PFSK-1 (cell line): ENCODE data around the gene POLR2J. TPM values are rescaled to one million over a fixed set of nuclear protein-coding genes. Genes with fewer than 3 reads are reported as not detected.
"Not testable (repeated sequence)": the region's sequence is repeated elsewhere in the genome, so short reads cannot be mapped to it uniquely, and the experiment has no call there.

Experiments used
- FOXP2 ChIP-seq: optimal IDR thresholded peaks from 2 replicates; pipeline ENCODE3; 2011; ENCODE audit warnings: borderline replicate concordance, control low read depth, inconsistent platforms; ENCODE audit not compliant: insufficient read depth; ENCODE audit errors: extremely low read length, extremely low read depth
- POLR2AphosphoS5 ChIP-seq: IDR thresholded peaks from 2 replicates; pipeline ENCODE4 v1.6.1; 2012; ENCODE audit warnings: low read depth, mild to moderate bottlenecking, control low read depth, low read length, moderate library complexity
- REST ChIP-seq, 2 experiments: IDR thresholded peaks; 2 replicates each; pipeline versions ENCODE4 v1.6.1 to v1.8.0; 2011 to 2012; ENCODE audit warnings: low read depth in 2 of 2, low read length in 2 of 2, control low read depth in 1 of 2, inconsistent platforms in 1 of 2, mild to moderate bottlenecking in 1 of 2, moderate library complexity in 1 of 2; ENCODE audit not compliant: insufficient read depth in 1 of 2
- SIN3A ChIP-seq: IDR thresholded peaks from 2 replicates; pipeline ENCODE4 v1.6.1; 2012; ENCODE audit warnings: mild to moderate bottlenecking, low read length, moderate library complexity, borderline replicate concordance; ENCODE audit not compliant: insufficient read depth
- TAF1 ChIP-seq: IDR thresholded peaks from 2 replicates; pipeline ENCODE4 v1.6.1; 2012; ENCODE audit warnings: low read length, control low read depth, borderline replicate concordance; ENCODE audit not compliant: insufficient read depth
- polyA plus RNA-seq: library from polyadenylated mRNA; unstranded; fragments of >200 nt; gene quantifications from one replicate; pipeline ENCODE4 v1.2.1, GENCODE V29; 2012; ENCODE audit warnings: low read depth, missing spikeins; ENCODE audit not compliant: insufficient read length

The POLR2J gene
- 90.3 TPM for polyA plus RNA-seq

GRCh38 chr7:102478314-102479208, at the start of gene POLR2J:
POLR2J (minus strand) TSS chr7:102478922; CDS start chr7:102478860, 62 bp downstream.
- not testable (repeated sequence) for TF ChIP-seq REST (IDR thresholded peaks at IDR 0.05; ENCODE audit: insufficient read depth in 1 of 2, low read depth in 2 of 2, low read length in 2 of 2); SIN3A; FOXP2

GRCh38 chr7:102517550-102518147, 38.9 kb upstream of the POLR2J start, which contains the start of gene RASA4B:
RASA4B (minus strand) TSS chr7:102517777; CDS start chr7:102517710, 67 bp downstream.
- not testable (repeated sequence) for TF ChIP-seq FOXP2; REST (IDR thresholded peaks at IDR 0.05; ENCODE audit: insufficient read depth in 1 of 2, low read depth in 2 of 2, low read length in 2 of 2); TAF1

GRCh38 chr7:102473271-102473991, 5.3 kb downstream of the POLR2J start:
- TF ChIP-seq FOXP2 (no peak), REST (IDR thresholded peaks at IDR 0.05; ENCODE audit: insufficient read depth in 1 of 2, low read depth in 2 of 2, low read length in 2 of 2) (no peak), SIN3A (no peak), TAF1 (no peak)

- no peak for TF ChIP-seq FOXP2
- no peak for TF ChIP-seq TAF1
- TF ChIP-seq POLR2AphosphoS5 = no peak; the same call in none of the 2 replicates
- TF ChIP-seq SIN3A = no peak
- no peak for TF ChIP-seq REST (IDR thresholded peaks at IDR 0.05; ENCODE audit: insufficient read depth in 1 of 2, low read depth in 2 of 2, low read length in 2 of 2)
Observed at GRCh38 chr7:102472126-102473041, 6.3 kb downstream of the POLR2J start.
